ENCODE measurements around the gene AGBL1.

Gene AGBL1

DNA sequence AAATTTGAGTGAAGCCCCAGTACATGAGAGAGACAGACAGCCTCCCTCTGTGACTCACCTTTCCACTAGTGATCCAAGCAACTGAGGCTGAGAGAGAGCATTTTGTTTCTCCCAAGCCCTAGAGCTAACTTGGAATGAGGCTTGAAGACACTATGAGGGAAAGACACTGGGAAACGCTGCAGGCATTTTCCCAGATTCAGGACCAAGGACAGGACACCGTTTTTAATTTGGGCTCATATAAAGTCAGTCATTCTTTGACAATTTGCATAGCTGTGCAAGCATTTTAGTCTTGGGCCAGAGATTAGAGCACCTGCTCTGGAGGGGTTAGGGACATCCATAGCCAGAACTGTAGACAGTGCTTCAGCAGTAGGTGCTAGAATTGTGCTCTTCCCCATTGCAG, 249.0 kb downstream of the AGBL1 start:
- FAIRE-seq = no peak

DNA sequence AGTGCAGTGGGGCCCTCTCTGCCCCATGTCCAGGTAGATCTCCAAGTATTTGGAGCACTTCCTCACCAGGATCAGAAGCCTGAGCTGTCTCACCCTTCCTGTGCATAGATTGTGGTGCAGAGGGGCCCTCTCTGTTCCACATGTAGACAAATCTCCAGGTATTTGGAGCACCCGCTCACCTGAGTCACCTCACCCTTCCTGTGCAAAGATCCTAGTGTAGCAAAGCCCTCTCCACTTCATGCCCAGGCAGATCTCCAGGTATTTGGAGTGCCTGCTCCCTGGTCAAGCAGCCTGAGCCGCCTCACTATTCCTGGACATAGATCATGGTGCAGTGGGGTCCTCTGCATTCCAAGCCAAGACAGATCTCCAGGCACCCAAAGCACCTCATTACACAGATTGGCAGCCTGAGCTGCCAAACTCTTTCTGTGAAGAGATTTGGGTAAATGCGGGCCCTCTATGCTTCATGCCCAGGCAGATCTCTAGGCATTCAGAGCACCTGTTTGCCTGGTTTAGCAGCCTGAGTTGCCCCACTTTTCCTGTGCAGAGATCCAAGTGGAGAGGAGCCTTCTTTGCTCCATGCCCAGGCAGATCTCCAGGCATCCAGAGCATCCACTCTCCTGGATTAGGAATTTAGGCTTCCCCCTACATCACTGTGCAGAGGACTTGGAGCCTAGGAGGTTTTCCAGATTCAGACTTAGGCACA, 249.8 kb downstream of the AGBL1 start:
- no peak for FAIRE-seq

DNA sequence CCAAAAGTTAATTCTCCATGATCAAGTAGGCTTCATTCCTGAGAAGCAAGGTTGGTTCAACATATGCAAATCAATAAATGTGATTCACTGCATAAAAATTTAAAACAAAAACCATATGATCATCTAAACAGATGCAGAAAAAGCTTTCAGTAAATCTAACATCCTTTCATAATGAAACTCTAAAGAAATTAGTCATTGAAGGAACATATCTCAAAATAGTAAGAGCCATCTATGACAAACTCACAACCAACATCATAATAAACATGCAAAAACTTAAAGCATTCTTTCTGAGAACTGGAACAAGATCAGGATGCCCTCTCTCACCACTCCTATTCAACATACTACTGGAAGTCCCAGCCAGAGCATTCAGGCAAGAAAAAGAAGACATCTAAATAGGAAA, 254.1 kb downstream of the AGBL1 start:
- no peak for FAIRE-seq

DNA sequence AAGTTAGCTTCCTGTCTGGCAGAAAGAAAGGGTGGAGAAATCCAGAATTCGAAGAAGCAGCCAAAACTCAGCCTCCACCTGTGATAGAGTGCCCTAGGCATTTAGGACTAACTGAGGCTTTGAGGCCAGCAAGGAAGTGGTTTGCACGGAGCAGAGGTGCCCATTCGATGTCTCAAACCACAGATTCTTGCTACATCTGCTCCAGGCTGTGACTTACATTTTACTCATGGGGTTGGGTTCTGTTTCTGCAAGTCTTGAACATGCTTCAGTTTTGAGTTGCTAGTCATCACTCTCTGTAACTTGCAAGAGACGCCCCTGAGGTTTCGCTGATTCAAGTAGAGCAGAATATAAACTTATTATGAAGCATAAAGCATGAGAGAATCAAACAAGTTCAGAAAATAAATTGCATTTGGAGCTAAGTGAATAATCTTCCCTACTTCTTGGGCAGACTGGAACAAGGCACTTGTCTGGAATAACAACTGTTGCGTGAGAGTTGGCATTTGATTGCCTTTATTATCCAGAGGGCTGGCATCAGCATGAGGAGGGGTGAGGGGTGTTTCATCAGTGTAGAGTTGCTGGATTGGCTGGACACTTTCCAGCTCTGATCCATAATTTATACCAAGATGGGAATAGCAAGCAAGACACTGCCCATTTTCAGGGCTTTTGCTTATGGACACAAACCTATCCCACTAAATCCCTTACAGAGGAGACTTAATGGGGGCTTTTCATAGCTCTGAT, 256.5 kb downstream of the AGBL1 start:
- no peak for FAIRE-seq

DNA sequence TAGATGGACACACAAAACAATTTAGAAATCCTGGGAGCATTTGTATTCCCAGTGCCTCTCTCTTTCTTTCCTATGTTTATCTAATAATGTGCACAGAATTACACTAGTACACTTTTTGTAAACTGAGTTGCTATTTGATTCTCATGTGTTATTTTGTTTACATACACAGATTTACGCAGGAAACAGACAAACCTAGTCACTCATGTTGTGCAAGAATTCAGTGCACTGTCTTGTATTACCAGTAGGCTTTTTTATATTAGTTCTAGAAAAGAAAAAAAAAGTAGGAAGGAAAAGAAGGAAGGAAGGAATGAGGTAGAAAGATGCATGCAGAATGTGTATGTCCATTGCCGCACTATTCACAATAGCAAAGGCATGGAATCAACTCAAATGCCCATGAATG, 257.4 kb downstream of the AGBL1 start:
- no peak for FAIRE-seq

DNA sequence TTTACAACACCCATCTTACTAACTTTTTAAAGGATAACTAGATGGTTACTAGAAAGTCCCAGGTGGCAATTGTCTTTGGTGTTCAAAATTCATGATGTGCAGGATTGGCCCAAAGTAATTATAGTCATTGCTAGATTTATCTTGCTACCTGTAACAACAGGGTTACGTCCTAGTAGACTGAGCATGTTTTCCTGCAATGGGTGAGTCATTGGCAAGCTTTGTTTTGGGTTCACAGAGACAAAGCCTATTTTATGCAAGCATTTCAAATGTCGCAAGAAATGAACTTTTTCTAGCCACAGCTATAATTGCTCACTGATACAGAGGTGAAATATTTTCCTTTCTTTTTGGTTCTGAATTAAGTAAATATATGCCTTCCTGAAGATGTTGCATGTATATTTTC, 267.6 kb downstream of the AGBL1 start:
- no peak for FAIRE-seq

DNA sequence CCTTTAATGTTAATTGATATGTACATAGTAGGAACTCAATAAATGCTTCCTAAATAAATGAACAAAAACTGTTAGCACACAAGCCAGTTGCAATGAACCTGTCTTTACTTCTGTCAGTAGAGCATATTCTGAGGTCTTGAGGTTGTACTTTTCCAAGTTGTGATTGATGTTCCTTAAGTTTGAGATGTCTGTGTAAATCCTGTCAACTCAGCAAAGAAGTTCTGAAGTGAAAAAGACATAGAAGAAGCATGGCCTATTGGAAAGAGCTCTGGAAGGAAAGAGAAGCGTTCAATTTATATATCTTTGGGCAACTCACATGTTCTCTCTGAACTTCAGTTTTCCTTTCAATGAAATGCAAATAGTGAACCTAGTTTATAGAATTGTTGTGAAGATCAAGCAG, 269.9 kb downstream of the AGBL1 start:
- no peak for FAIRE-seq

DNA sequence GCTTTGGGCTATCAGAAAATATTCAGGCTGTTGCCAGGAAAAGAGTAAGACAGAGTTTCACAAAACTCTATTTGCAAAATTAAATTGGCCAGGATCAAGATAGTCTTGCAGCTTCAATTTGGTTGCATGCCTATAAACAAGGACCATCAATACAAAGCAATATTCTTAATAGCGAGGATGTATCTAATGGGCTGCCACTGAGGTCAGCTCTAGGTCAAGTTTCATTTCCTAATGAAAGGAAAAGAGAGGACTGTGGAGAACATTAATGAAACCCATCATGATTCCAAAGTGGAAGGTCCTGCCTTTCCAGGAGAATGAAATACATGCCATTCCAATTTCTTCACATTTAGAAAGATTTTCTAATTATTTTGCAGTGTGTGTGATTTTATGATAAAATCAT, 273.5 kb downstream of the AGBL1 start:
- no peak for FAIRE-seq

DNA sequence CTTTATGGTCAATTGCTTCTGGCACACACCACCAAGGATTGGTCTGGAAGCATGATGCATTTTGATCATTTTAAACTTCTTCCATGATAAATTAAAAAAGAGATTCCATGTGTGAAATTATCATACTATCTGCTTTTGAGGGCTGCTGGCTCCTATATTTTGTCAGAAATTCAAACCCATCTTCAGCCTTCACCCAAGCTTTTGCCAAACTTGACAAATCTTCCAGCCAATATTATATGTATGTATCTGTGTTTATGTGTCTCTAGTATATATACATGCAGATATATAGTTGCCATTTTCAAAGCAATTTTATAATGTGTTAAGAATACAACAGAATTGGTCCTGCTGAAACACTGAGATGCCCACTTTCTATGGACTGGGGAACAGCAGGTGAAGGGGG, 275.7 kb downstream of the AGBL1 start:
- FAIRE-seq = no peak

DNA sequence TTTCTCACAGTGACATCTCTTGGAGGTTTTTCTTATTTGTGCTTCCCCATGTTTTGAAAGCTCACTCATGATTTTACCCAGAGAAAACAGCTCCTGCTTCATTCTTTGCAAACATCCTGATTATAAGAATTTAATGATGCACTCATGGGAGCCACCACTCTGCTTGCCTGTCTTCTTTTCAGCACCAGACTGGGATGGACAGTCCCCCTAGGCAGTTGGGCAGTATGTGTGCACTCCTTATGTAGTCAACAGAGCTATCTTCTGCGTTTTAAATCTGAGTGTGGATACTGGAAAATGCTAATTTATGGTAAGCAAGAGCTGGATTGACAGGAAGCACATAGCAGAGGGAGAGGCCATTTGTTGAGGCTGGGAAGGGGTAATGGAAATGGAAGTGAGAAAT, 276.1 kb downstream of the AGBL1 start:
- FAIRE-seq = no peak

DNA sequence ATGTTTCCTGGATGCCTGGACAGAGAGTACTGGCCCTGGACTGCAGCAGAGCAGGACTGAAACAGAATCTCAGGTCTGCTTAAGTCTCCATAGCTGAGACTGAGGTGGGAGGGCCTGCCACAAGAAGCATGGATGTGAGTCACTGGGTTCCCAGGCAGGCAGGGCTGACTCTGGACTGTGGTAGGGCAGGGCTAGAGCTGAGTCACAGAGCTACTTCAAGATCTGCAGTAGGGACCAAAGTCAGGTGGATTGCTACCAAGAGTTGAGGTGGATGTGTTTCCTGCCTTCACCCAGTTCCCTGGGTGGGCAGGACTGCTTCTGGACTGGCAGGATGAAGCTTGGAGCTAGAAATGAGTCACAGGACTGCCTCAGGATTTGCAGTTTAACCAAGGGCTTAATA, 282.9 kb downstream of the AGBL1 start:
- no peak for FAIRE-seq

DNA sequence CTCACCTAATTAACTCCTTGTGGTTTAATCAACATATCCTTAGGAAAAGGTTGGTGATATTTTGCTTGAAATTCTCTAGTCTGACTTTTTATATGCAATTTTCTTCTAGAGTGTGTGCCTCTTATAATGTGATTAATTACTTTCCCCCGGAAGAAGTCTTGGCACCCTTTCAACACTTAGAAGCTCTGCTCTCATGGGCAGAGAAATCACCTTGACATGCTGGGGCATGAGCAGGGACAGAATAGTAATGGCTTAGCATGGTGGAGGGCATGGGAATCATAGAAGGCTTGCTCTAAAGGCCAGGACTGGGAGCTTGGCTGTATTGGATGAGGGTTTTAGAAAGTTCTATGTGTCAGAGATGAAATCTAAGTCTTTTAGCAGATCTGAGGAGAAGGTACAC, 293.5 kb downstream of the AGBL1 start:
- FAIRE-seq = no peak

DNA sequence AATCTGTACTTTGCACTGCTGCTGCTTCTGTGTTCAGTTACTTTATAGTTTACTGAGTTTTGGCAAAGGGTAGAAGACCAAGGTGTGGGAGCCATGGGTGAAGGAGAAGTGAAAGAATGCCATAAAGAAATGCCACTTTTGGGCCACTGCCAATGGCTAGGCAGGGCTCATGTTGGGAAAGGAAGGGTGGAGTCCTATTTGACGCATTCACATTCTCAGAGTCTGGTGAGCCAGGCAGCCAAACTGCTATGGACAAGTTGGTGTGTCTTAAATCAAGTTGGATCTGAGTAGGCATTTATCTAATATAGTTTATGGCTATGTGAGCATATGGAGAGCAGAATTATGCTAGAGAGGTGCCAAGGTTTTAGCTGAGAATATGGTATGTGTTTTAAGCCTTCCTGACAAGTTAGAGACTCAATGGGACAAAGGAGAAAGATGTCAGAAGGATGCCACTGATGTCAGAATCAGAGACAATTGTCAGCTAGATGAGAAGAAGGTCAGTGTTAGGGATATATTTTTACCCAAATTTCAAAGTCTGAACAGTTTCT, 296.1 kb downstream of the AGBL1 start:
- FAIRE-seq = no peak

DNA sequence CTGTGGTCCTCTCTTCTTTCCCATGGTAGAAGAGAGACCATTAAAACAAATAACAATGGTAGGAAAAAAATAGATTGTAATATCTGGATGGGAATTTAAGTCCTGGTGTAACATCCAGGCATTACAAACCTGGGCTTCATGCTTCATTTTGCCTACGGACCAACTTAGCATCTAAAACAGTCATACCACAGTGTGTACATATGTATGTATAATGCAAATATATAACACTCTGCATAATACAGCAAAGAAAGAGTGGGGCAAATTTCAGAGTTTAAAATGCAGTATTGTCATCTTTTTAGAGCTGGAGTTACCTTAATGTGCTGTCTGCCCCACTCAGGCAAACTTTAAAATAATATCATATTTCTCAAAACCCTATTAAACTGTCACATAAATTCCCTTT, 298.2 kb downstream of the AGBL1 start:
- no peak for FAIRE-seq

DNA sequence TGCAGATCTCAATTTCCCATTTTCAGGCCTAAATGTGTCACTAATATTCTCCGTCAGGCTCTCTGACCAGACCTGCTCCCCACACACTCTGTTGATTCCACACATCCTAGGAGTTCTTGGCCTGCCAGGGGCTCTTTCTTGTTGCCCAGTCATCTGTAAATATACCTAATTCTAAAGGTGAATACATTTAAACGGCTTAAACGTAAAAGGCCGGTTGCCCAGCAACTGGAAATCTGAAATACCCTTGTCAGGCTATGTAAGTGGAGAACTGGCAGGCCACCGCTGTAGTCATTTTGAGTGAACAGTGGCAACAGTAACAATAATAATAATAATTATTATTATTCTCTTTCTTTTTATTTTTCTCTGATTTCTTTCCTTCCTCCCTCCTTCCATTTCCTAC, 302.7 kb downstream of the AGBL1 start:
- FAIRE-seq = no peak

DNA sequence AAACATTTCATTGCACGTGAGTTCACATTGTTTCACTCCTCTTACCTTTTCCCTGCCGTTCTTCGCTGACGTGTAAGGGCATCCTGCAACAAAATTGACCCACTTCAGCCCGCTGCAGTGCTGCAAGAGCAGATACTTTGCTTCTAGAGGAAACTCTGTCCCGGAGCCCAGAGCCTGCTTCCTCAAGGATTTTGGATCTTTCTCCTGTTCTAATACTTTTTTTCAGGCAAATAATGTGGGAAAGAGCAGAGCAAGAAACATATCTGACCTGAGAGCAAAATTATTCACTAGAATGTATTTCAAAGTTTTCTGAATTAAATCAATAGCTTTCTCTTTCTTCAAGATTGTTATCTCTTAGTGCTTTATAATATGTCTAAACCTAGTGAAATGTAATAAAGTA, 303.9 kb downstream of the AGBL1 start:
- no peak for FAIRE-seq

DNA sequence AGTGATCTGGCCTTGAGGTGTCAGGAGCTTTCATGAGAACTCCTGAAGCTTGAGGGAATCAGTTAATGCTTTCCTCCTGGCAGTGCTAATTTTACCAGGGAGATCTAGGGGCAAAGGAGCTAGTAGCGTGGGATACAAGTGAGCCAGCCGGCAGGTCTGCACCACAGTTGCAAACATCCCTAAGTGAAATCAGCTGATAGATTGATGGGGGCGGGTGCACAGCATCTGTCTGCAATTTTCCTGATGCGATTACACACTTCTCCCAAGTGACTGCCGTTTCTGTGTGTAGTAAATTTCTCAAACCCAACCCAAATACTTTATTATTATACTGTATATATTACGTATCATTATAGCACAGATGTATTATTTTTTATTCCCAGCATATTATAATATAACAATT, 304.5 kb downstream of the AGBL1 start:
- FAIRE-seq = no peak

DNA sequence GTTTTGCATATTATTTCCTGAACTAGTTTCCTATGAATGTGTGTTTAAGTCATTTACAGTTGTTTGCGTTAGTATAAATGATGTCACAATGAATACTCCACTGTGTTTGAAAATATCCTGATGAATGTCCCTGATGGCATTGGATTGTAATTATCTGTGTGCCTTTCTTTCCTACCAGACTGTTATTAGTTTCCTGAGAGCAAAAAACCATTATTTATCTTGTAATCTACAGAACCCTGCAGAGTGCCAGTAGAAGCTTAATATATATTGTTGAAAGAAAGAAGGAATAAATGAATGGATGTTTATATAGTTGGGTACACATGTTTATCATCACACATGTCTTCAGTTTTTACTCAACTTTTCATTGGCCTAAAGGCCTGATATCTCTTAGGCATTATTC, 312.6 kb downstream of the AGBL1 start:
- no peak for FAIRE-seq

DNA sequence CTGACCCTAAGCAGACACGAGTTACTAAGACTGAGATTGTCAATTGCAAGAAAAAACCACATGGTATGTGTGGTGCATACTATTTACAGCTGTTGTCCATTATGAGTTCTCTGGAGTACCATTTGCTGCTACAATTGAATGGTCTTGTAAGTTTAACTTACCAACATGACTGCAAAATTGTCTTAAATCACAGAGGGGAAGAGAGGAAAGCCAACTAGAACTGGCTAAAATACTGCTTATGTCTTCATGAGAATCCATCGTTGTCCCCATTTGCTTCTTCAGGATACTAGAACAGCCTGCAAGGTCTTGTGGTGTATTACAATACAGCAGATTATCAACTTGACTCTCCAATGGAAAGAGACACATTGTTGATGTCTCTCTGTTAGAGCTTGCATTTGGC, 313.2 kb downstream of the AGBL1 start:
- no peak for FAIRE-seq

DNA sequence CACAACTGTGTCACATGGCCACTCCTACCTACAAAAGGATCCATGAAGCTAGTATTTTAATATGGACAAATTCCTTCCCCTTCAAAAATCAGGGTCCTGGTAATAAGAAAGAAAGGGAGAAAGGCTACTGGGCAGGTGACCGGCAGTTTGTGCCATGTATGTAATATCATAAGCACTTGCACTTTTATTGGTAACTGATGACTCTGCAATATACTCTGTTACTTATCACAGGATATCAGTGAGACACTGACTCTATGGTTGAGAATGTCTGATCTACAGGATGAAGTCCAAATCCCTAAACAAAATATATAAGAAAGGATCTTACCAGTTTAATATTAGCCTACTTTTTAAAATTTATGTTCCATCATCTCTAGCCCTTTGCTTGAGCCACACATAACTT, 315.2 kb downstream of the AGBL1 start:
- FAIRE-seq = no peak

DNA sequence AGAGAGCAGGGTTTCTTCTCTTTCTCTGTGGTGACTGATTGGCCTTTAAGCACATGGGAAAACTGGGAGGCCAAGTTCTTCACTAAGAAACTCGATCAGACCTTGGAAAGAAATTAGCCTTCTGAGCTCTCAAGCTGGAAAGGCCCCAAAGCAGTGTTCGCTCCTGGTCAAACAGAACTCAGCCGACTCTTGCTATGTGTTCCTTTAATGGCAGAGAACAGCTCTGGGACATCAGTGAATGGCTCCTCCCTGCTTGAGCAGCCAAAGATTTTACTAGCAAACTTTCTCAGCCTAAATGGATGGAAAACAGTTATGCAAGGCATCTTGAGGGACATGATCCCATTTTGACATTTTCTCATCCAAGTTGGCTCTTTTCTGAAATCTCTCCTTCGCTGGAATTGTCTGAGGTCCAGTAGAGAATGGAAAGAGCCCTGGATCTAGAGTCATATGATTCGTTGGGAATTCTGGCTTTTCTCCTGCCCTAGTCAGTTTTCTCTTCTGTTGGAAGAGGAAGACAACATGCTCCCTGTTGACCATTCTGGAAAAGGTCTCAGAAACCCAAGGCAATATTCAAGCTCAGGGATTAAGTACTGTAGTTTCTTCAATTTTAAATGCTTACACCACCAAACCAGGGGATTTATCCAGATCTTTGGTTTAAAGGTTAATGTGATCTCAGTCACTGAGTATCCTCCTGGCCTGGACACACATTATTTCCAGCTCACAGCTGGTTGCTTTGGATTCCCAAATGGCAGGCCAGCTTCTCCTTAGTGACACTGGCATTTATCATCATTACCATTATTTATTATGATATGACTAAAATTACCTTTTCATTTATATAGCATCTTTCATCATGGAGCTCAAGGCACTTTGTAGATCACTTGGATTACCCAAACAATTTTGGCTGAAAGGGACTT, 319.6 kb downstream of the AGBL1 start:
- FAIRE-seq = no peak

DNA sequence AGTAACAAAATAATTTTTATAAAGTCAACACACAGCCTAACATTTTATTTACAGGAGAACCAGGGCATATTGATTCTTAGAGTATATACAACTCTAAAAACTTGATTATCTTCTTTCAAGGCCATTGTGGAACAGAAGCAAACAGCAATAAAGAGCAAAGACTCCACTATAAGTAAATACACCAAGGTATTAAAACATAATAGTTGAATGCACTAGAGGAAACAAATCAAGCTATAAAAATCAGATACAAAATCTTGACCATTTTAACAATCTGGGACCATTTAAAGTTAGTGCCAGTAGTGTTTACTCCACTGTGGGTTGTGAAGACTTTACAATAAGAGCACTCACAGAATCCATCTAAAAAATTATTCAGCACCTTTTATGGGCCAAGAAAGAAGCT, 323.6 kb downstream of the AGBL1 start:
- FAIRE-seq = no peak

DNA sequence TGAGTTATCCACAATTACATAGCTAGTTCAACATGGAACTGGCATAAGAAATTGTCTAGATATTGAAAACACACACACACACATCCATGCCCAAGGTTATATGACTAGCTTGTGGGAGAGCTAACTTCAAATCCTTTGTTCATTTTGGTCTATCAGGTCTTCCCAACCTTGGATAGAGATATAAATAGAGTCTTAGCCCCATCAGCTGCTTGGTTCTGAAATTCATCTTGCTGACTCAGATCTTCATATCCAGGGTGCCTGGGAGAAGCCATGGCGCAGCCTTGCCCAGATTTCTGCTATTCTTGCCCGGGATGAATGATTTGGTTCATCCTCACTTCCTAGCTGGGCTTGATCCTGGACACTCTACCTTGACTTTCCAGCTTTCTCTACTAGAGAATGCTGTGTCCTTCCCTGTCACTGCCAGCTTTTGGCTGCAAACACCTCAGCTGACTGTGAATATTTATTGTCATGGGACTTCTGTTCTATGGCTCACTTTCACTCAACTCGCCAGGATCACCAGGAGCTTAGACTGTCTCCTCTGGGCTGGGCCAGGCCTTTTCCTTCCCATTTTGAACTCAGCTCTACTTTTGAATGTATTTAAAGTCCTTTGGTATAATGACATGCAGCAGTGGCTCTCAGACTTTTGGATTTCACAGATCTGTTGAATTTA, 324.4 kb downstream of the AGBL1 start:
- no peak for FAIRE-seq

All from A204.1 (cell line).